Esophagus muscularis mucosa (tissue), 3 donors: ENCODE data around the gene CER1.

ENCODE experiments used
- CTCF ChIP-seq, 3 experiments: fragments of 200-600 bp in 2 of 3; fragments of 450-650 bp in 1 of 3; sonication (generic) in 2 of 3; IDR thresholded peaks; one replicate each; pipeline ENCODE4 v1.5.1; 2017 to 2019; ENCODE audit warnings: antibody characterized with exemption in 3 of 3, mild to moderate bottlenecking in 2 of 3, moderate library complexity in 1 of 3
- POLR2AphosphoS5 ChIP-seq, 2 donors: sonication (generic); formaldehyde crosslinking; IDR thresholded peaks; one replicate each; pipeline ENCODE4 v1.6.1; 2017; ENCODE audit warnings: antibody characterized with exemption in 2 of 2

- TF ChIP-seq CTCF (IDR thresholded peaks at IDR 0.05) (no peak), POLR2AphosphoS5 (IDR thresholded peaks at IDR 0.05) (no peak)
These were observed 22.2 kb upstream of the CER1 start for GRCh38 chr9:14744768-14745167.
